Stomach (tissue), 4 donors: ENCODE measurements around the gene ZFHX3.

Experiments used
- POLR2A ChIP-seq, 4 donors: fragments of 450-650 bp; IDR thresholded peaks; one replicate each; pipeline ENCODE4 v1.6.1; 2016; ENCODE audit warnings: antibody characterized with exemption in 4 of 4, control low read depth in 2 of 4, mild to moderate bottlenecking in 1 of 4, moderate library complexity in 1 of 4
- POLR2AphosphoS5 ChIP-seq, 3 donors: sonication (generic); formaldehyde crosslinking; IDR thresholded peaks; one replicate each; pipeline ENCODE4 v1.6.1; 2016; ENCODE audit warnings: antibody characterized with exemption in 3 of 3
- TF ChIP-seq, protein P1 (sequence below), 7 experiments: fragments of 450-650 bp in 4 of 7; fragments of 200-600 bp in 3 of 7; sonication (generic) in 3 of 7; IDR thresholded peaks; one replicate each; pipeline ENCODE4 v1.5.1; 2016 to 2019; ENCODE audit warnings: antibody characterized with exemption in 7 of 7, control low read depth in 2 of 7, mild to moderate bottlenecking in 1 of 7

- no peak for TF ChIP-seq POLR2A (IDR thresholded peaks at IDR 0.05)
- TF ChIP-seq, protein P1, sequence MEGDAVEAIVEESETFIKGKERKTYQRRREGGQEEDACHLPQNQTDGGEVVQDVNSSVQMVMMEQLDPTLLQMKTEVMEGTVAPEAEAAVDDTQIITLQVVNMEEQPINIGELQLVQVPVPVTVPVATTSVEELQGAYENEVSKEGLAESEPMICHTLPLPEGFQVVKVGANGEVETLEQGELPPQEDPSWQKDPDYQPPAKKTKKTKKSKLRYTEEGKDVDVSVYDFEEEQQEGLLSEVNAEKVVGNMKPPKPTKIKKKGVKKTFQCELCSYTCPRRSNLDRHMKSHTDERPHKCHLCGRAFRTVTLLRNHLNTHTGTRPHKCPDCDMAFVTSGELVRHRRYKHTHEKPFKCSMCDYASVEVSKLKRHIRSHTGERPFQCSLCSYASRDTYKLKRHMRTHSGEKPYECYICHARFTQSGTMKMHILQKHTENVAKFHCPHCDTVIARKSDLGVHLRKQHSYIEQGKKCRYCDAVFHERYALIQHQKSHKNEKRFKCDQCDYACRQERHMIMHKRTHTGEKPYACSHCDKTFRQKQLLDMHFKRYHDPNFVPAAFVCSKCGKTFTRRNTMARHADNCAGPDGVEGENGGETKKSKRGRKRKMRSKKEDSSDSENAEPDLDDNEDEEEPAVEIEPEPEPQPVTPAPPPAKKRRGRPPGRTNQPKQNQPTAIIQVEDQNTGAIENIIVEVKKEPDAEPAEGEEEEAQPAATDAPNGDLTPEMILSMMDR (IDR thresholded peaks at IDR 0.05): no peak
- TF ChIP-seq POLR2AphosphoS5 (IDR thresholded peaks at IDR 0.05): no peak
Observed at GRCh38 chr16:73051961-73052360, 4.0 kb upstream of the ZFHX3 start.
